HAP-1 (cell line): Measurements from ENCODE around the gene ARHGAP9.

Source experiments
- DNase-seq, 2 experiments: peaks; one replicate each; pipeline ENCODE4 v3.0.0-alpha.2; 2016 to 2020; ENCODE audit warnings: low spot score in 2 of 2
- H3K27me3 ChIP-seq: fragments of 250-450 bp; sonication (Bioruptor Pico); 2 replicates; pipeline ENCODE4 v1.5.1; 2020; ENCODE audit warnings: low read depth, mild to moderate bottlenecking, moderate library complexity
- H3K36me3 ChIP-seq: fragments of 250-450 bp; sonication (Bioruptor Pico); replicated peaks from 2 replicates; pipeline ENCODE4 v1.5.1; 2020; ENCODE audit warnings: mild to moderate bottlenecking
- H3K4me1 ChIP-seq: fragments of 250-450 bp; sonication (Bioruptor Pico); 2 replicates; pipeline ENCODE4 v1.5.1; 2020; ENCODE audit warnings: mild to moderate bottlenecking
- H3K4me3 ChIP-seq: fragments of 250-450 bp; sonication (Bioruptor Pico); 2 replicates; pipeline ENCODE4 v1.5.1; 2020; ENCODE audit warnings: mild to moderate bottlenecking, moderate library complexity
- H3K9me3 ChIP-seq: fragments of 250-450 bp; sonication (Bioruptor Pico); 2 replicates; pipeline ENCODE4 v1.5.1; 2020; ENCODE audit warnings: mild to moderate bottlenecking, moderate library complexity
- in situ Hi-C: fragments of 300-500 bp; cut with MboI; formaldehyde crosslinking; loops from 3 replicates; pipeline ENCODE4 v1.14.3; 2020; ENCODE audit warnings: low sequenced_read_pairs, inconsistent platforms, mixed read lengths

ARHGAP9 gene

DNA sequence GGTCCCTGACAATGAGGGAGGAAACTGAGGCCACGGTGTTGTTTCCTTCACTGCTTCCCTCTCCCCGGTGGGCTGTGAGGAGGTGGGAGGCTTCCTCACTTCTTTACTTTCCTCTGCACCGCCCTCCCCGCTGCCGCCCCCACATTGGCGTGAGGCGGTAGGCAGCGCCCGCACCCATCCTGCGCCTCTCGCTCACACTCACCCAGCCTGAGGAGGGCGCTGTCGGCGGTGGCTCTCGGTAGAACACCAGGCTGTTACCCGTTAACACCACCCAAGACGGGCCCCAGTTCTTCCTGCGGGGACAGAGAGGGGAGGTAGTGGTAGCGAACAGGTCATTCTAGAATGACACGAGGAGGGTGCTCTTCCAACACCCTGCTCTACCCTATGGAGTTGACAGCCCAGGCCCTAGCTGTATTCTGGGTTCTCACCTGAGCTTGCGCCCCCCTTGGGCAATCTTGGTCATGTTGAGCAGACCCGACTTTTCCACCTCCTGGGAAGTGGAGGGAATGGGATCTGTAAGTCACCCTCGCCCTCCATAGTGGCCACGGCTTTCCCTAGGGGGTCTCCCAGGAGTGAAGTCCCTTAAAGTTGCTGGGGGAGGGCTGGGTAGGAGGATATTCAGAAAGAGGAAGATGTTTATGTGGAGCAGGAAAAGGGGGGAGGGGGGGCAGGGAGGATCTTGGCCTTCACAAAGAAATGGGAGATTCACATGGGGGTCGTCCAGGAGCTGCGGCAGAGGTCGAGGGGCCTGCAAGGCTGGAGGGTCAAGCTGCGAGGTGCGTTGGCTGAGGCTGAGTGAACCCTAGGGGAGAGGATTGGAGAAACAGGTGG is 3.3 kb downstream of the ARHGAP9 start:
- peaks cover 84% of the 10 kb centered on the region for H3K27me3 ChIP-seq
- no peak for DNase-seq
- H3K4me1 ChIP-seq: no peaks in the 10 kb centered on the region
- no peak overlapping the region for H3K4me3 ChIP-seq
- in situ Hi-C loops: no loop called here
- no peaks in the 10 kb centered on the region for H3K9me3 ChIP-seq
- no peaks in the 10 kb centered on the region for H3K36me3 ChIP-seq

DNA sequence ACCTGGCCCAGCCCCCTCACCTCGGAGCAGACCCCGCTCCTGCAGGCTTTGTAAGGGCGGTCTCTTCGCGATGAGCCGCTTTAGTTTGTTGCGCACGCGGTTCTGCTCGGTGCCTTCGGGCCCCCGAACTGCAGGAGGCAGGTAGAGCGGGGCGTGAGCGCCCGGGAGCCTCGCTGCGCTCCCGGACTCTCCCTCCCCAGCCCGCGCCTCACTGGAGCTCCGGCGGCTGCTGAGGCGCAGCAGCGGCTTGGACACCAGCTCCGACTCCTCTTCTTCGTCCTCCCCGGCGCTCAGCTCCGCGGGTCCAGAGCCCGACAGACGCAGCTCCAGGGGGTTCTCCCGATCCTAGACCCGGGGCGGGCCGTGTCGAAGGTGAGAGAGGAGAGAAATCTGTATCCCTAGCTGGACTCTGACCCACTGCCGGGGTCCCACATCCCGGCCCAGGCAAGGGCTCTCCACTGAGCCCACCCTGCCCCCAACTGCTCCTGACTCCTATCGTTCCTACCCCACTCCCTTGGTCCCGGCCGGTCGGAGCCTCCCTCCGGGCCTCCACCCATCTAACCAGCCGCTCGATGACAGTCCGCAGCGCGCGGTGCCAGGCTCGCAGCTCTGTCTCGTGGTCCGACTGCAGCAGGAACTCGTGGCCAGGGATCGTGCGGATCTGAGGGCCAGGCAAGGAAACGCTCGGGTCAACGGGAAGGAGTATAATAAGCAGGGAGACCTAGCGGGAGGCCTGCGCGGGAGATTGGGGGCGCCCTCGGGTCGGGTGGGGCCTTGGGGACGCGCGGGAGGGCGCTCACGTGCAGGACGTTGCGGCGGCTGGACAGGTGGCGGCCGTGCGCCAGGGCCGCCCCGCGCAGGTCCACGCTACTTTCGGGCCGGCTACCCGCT is 4.2 kb downstream of the ARHGAP9 start:
- no peak for DNase-seq
- Histone ChIP-seq H3K27me3 (peaks cover 78% of the 10 kb centered on the region), H3K4me1 (no peaks in the 10 kb centered on the region), H3K9me3 (no peaks in the 10 kb centered on the region), H3K36me3 (no peaks in the 10 kb centered on the region), H3K4me3 (no peak overlapping the region)
- in situ Hi-C loops: no loop called here

DNA sequence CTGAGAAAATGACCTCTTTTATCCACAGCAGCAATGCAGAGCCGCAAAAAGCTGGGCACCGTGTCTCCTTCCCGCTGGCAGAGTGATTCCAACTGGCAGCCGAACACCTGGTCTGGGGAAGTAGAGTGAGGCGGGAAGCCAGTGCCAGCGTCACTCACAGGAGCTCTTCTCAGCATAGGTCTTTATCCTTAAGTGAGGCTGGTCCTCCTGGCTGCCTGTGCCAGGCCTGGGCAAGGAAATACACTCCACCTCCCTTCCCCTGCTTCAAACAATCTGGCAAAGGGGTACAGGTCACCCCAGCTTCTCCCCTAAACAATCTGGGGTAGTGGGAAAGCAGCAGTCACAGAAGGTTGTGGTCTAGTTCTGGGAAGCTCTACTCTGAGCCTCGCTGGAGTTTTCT is 4.8 kb downstream of the ARHGAP9 start:
- no peak overlapping the region for H3K4me3 ChIP-seq
- DNase-seq: no peak
- peaks cover 74% of the 10 kb centered on the region for H3K27me3 ChIP-seq
- H3K9me3 ChIP-seq: no peaks in the 10 kb centered on the region
- in situ Hi-C loops: no loop called here
- no peaks in the 10 kb centered on the region for H3K4me1 ChIP-seq
- no peaks in the 10 kb centered on the region for H3K36me3 ChIP-seq

DNA sequence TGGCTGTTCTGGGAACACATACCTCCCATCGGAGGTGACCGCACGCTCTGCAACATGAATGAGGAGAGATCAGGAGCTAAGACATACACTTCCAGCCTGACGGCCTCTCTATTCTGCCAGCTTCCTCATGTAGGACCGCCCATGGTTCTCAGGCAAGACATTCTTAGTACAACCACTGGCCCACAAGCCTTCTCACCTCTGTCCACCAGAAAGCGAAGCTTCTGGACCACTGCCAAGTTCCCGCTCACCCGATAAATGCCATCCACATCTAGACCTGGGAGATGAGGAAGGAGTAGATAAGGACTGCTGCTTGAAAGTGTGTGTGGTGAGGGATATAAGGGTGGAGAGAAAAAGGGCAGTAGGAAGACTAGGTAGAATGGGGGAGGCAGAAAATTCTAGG is 5.2 kb downstream of the ARHGAP9 start:
- no peaks in the 10 kb centered on the region for H3K4me1 ChIP-seq
- no peak overlapping the region for H3K4me3 ChIP-seq
- H3K9me3 ChIP-seq: no peaks in the 10 kb centered on the region
- no peak for DNase-seq
- H3K36me3 ChIP-seq: no peaks in the 10 kb centered on the region
- H3K27me3 ChIP-seq: peaks cover 72% of the 10 kb centered on the region
- in situ Hi-C loops: no loop called here

DNA sequence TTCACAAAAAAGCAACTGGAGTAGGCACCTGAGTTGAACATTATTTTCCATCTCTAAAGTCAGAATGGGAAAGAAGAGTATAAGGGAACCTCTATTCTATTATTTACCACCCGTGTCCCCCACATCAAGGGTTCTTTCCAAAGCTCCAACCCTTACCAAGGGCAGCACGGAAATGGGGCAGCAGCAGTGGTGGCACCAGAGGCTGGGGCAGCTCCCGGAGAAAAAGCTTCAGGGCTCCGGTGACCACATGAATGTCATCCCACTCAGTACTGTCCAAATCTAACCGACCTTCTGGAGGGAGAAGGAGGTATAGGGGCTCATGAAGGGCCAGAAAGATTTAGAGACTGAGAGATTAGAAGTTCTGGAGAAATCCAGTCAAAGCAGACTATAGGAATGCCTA is 5.8 kb downstream of the ARHGAP9 start:
- Histone ChIP-seq H3K9me3 (no peaks in the 10 kb centered on the region), H3K4me3 (no peak overlapping the region), H3K4me1 (no peaks in the 10 kb centered on the region), H3K27me3 (peaks cover 67% of the 10 kb centered on the region), H3K36me3 (no peaks in the 10 kb centered on the region)
- no peak for DNase-seq
- in situ Hi-C loops: no loop called here

DNA sequence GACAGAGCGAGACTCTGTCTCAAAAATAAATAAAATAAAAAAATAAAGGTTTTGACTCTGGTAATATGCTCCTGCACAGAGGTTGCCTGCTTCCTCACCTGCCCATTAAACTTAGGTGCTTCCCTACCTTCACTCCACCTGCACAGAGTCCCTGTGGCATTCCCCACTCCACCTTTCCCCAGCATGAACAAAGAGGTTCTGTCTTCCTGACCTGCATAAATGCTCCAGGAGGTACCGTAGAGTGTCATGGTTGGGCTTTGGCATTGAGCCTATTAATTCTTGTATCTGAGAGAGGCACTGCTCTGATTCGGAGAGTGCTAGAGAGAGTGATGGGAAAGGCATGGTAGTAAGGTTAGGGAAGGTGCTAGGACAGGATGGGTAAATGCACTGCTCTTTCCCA is 6.3 kb downstream of the ARHGAP9 start:
- Histone ChIP-seq H3K4me3 (no peak overlapping the region), H3K4me1 (no peaks in the 10 kb centered on the region), H3K36me3 (no peaks in the 10 kb centered on the region), H3K9me3 (no peaks in the 10 kb centered on the region), H3K27me3 (peaks cover 62% of the 10 kb centered on the region)
- in situ Hi-C loops: no loop called here
- DNase-seq: no peak

DNA sequence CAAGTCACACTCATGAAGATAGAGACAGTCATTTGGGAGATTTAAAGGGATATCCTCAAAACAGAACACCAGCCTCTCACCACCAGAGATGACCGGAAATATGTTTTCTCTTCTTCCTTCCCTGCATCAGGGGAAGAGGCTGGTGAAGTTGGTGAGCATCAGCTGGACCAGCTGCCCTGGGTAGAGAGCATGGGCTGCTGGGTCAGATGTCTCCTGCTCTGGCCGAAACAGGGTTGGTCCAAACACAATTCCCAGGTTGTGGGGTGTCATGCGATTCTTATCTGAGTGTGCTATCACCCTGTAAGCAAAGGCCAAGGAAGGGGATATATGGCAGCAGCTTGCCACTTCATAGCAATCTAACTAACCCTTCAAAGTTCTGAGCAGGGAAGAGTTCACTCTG is 7.3 kb downstream of the ARHGAP9 start:
- DNase-seq: no peak
- in situ Hi-C loops: no loop called here
- Histone ChIP-seq H3K9me3 (no peaks in the 10 kb centered on the region), H3K27me3 (peaks cover 54% of the 10 kb centered on the region), H3K36me3 (no peaks in the 10 kb centered on the region), H3K4me3 (no peak overlapping the region), H3K4me1 (no peaks in the 10 kb centered on the region)

DNA sequence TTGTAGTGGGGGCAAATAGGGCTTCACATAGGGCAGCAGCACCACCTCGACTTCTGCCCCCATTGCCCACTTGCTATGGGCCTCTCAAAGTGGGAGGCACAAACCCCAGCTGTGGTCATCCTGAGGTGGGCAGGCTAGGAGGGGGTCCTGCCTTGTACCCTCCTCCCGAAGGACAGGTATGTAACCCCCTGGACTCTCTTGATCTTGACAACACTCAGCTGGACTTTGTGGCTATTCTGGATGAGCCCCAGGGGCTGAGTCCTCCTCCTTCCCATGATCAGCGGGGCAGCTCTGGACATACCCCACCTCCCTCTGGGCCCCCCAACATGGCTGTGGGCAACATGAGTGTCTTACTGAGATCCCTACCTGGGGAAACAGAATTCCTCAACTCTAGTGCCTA is 8.0 kb downstream of the ARHGAP9 start:
- Histone ChIP-seq H3K4me1 (no peaks in the 10 kb centered on the region), H3K4me3 (no peak overlapping the region), H3K9me3 (no peaks in the 10 kb centered on the region), H3K27me3 (peaks cover 48% of the 10 kb centered on the region), H3K36me3 (no peaks in the 10 kb centered on the region)
- no peak for DNase-seq
- in situ Hi-C loops: no loop called here

DNA sequence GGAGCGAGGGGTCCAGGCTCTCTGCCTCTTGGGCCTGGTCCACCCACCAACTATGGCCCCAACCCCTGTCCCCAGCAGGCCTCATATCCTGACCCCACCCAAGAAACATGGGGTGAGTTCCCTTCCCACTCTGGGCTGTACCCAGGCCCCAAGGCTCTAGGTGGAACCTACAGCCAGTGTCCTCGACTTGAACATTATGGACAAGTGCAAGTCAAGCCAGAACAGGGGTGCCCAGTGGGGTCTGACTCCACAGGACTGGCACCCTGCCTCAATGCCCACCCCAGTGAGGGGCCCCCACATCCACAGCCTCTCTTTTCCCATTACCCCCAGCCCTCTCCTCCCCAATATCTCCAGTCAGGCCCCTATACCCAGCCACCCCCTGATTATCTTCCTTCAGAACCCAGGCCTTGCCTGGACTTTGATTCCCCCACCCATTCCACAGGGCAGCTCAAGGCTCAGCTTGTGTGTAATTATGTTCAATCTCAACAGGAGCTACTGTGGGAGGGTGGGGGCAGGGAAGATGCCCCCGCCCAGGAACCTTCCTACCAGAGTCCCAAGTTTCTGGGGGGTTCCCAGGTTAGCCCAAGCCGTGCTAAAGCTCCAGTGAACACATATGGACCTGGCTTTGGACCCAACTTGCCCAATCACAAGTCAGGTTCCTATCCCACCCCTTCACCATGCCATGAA is 8.6 kb downstream of the ARHGAP9 start:
- in situ Hi-C loops: no loop called here
- peaks cover 43% of the 10 kb centered on the region for H3K27me3 ChIP-seq
- no peaks in the 10 kb centered on the region for H3K4me1 ChIP-seq
- no peak overlapping the region for H3K4me3 ChIP-seq
- H3K36me3 ChIP-seq: no peaks in the 10 kb centered on the region
- no peaks in the 10 kb centered on the region for H3K9me3 ChIP-seq
- DNase-seq: no peak

DNA sequence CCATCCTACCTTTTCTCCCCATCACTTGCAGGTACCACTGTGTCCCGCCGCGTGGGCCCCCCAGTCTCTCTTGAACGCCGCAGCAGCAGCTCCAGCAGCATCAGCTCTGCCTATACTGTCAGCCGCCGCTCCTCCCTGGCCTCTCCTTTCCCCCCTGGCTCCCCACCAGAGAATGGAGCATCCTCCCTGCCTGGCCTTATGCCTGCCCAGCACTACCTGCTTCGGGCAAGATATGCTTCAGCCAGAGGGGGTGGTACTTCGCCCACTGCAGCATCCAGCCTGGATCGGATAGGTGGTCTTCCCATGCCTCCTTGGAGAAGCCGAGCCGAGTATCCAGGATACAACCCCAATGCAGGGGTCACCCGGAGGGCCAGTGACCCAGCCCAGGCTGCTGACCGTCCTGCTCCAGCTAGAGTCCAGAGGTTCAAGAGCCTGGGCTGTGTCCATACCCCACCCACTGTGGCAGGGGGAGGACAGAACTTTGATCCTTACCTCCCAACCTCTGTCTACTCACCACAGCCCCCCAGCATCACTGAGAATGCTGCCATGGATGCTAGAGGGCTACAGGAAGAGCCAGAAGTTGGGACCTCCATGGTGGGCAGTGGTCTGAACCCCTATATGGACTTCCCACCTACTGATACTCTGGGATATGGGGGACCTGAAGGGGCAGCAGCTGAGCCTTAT is 9.2 kb downstream of the ARHGAP9 start:
- no peak overlapping the region for H3K4me3 ChIP-seq

DNA sequence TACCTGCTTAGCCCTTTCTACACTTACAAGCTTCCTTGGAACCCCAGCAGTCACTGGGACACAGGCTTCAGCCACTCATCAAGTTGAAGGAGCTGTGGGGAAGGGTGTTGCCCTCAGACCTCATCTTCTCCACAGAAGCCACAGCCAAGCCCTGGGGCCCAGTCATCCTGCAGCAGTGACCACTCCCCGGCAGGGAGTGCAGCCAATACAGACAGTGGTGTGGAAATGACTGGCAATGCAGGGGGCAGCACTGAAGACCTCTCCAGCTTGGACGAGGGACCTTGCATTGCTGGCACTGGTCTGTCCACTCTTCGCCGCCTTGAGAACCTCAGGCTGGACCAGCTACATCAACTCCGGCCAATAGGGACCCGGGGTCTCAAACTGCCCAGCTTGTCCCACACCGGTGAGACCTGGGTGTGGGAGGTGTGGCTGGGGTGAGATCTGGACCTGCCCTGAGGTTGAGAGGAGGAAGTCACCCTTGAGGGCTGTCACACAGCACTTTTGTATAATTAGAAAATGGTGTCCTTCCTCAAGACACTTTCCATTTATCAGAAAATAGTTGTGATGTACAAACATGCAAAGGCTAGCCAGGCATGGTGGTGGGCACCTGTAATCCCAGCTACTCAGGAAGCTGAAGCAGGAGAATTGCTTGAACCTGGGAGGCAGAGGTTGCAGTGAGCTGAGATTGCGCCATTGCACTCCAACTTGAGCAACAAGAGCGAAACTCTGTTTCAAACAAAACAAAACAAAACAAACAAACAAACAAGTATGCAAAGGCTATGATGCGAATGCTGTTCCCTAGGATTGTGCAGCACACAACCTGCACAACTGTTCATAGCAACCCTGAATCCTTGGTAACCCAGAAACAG is 10.1 kb downstream of the ARHGAP9 start:
- Histone ChIP-seq H3K4me1 (no peaks in the 10 kb centered on the region), H3K27me3 (peaks cover 30% of the 10 kb centered on the region), H3K4me3 (no peak overlapping the region), H3K36me3 (no peaks in the 10 kb centered on the region), H3K9me3 (no peaks in the 10 kb centered on the region)
- DNase-seq: no peak
- in situ Hi-C loops: no loop called here

More for the DNA sequence above, 9.2 kb downstream of the ARHGAP9 start:
- Histone ChIP-seq H3K36me3 (no peaks in the 10 kb centered on the region), H3K27me3 (peaks cover 36% of the 10 kb centered on the region), H3K4me1 (no peaks in the 10 kb centered on the region), H3K9me3 (no peaks in the 10 kb centered on the region)
- in situ Hi-C loops: no loop called here
- no peak for DNase-seq

DNA sequence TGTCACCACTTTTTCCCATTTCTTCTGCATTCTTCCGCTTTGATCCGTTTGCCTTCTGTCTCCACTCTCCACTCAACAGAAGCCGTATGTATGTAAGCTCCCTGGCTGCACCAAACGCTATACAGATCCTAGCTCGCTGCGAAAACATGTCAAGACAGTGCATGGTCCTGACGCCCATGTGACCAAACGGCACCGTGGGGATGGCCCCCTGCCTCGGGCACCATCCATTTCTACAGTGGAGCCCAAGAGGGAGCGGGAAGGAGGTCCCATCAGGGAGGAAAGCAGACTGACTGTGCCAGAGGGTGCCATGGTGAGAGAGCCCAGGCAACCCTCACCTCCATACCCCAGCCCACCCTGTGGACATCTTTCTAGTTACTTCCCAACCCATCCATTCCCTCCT is 11.8 kb downstream of the ARHGAP9 start:
- Histone ChIP-seq H3K9me3 (no peaks in the 10 kb centered on the region), H3K36me3 (no peaks in the 10 kb centered on the region), H3K4me1 (peaks cover 1% of the 10 kb centered on the region; the same call in 1 of the 2 replicates), H3K4me3 (no peak overlapping the region), H3K27me3 (peaks cover 16% of the 10 kb centered on the region)
- DNase-seq: no peak
- in situ Hi-C loops: no loop called here
